ENCODE data around the gene TNFRSF14.
"Not testable (repeated sequence)": the region's sequence is repeated elsewhere in the genome, so short reads cannot be mapped to it uniquely, and the experiment has no call there.

TNFRSF14 gene

DNA sequence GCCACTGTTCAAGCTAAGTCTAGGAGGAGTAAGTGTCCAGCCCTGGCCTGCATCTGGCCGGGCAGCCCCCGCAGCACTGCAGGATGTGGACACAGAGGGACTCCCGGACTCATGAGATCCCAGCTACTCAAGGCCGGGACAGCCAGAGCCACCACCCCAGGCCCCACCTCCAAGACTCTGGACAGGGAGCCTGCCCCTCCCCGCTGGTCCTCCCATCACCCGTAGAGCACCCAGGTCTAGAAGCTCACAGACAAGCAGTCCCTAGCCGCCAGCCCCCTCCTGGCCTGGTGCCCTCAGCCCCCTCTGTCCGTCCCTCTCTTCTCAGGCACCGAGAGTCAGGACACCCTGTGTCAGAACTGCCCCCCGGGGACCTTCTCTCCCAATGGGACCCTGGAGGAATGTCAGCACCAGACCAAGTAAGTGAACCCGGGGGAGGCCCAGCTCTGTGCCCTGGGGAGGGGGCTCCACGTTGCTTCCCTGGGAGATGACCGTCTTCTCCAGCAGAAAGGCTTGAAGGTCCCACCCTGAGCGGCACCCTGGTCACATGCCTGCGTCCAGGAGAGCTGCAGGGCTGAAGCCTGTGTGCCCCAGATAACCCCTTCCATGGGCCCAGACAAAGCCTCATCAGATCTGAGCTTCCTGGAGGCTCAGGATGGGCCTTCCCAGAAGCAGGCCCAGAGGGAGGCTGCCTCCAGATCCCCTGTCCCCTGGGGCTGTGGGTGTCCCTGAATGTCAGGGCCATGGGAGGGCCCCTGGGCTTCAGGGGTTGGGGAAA, 4.3 kb downstream of the TNFRSF14 start:
- no peaks in the 10 kb centered on the region for H3K36me3 ChIP-seq (ENCODE audit: control insufficient read depth, insufficient read depth, low read length)
- no peaks in the 10 kb centered on the region for H3K4me1 ChIP-seq (ENCODE audit: control insufficient read depth, insufficient read depth, low read length)
- no peaks in the 10 kb centered on the region for H3K27me3 ChIP-seq (ENCODE audit: control insufficient read depth, insufficient read depth, low read length)
- no peak overlapping the region for H3K4me3 ChIP-seq (ENCODE audit: low read depth, low read length)
- H3K9me3 ChIP-seq (ENCODE audit: control insufficient read depth, insufficient read depth, low read length), result no peaks in the 10 kb centered on the region
- no peak overlapping the region for H3K9ac ChIP-seq (ENCODE audit: low read depth, low read length)

DNA sequence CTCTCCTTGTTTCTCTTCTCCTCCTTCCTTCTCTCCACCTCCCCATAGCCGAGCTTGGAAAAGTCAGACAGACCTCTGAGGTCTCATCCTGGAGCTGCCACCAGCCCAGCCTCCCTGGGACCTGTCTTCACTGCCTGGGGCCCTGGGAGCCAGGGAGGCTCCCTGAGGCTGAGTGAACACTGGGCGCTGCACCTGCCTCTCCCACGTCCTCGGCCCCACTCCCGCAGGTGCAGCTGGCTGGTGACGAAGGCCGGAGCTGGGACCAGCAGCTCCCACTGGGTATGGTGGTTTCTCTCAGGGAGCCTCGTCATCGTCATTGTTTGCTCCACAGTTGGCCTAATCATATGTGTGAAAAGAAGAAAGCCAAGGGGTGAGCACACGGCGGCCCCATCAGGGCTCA, 5.3 kb downstream of the TNFRSF14 start:
- Histone ChIP-seq H3K4me3 (ENCODE audit: low read depth, low read length) (no peak overlapping the region), H3K9ac (ENCODE audit: low read depth, low read length) (no peak overlapping the region), H3K4me1 (ENCODE audit: control insufficient read depth, insufficient read depth, low read length) (no peaks in the 10 kb centered on the region), H3K36me3 (ENCODE audit: control insufficient read depth, insufficient read depth, low read length) (no peaks in the 10 kb centered on the region), H3K27me3 (ENCODE audit: control insufficient read depth, insufficient read depth, low read length) (no peaks in the 10 kb centered on the region), H3K9me3 (ENCODE audit: control insufficient read depth, insufficient read depth, low read length) (no peaks in the 10 kb centered on the region)

DNA sequence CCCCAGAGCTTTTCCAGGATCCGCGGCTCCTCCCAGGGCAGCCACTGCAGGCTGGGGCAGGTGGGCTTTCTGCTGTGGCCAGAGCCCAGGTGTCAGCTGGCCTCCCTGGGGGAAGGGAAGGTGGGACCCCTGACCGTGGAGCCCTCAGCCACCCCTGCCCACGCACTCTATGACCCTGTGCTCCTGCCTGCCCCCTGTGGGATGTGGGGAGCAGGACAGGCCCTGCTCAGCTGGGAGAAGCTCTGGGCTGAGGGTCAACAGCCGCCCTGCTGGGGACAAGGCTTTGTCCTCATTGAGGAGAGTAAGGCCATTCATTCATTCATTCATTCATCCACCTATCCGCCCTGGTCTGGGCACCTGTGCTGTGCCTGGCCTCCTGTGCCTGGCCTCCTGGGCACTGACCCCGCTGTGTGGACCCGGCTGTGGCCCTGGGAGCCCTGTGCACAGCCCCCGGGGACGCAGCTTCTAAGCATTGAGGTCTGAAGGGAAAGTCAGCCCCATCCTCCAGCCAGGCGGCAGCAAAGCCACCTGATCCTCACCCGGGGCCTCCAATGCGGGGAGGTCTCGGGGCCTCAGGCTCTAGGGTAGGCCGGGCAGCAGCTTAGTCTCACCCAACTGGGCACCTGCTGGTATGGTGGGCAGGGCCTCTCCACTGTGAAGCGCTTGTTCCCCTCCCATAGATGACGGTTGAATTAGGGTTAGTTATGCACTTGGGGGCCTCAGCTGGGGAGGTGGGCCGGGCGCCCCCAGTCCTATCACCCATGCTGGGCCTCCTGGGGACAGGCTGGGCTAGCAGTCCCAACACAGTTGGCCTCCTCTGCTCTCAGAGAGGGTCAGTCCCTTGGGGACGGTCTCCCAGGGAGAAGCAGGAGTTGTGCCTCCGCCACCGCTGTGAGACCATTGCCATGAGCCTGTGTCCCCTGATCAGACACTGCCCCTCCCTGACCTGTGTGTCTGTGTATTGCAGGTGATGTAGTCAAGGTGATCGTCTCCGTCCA, 6.0 kb downstream of the TNFRSF14 start:
- Histone ChIP-seq H3K36me3 (ENCODE audit: control insufficient read depth, insufficient read depth, low read length) (no peaks in the 10 kb centered on the region), H3K4me3 (ENCODE audit: low read depth, low read length) (no peak overlapping the region), H3K9me3 (ENCODE audit: control insufficient read depth, insufficient read depth, low read length) (no peaks in the 10 kb centered on the region), H3K9ac (ENCODE audit: low read depth, low read length) (no peak overlapping the region), H3K27me3 (ENCODE audit: control insufficient read depth, insufficient read depth, low read length) (no peaks in the 10 kb centered on the region), H3K4me1 (ENCODE audit: control insufficient read depth, insufficient read depth, low read length) (no peaks in the 10 kb centered on the region)

DNA sequence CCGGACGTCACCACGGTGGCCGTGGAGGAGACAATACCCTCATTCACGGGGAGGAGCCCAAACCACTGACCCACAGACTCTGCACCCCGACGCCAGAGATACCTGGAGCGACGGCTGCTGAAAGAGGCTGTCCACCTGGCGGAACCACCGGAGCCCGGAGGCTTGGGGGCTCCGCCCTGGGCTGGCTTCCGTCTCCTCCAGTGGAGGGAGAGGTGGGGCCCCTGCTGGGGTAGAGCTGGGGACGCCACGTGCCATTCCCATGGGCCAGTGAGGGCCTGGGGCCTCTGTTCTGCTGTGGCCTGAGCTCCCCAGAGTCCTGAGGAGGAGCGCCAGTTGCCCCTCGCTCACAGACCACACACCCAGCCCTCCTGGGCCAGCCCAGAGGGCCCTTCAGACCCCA, 7.0 kb downstream of the TNFRSF14 start:
- Histone ChIP-seq H3K9ac (ENCODE audit: low read depth, low read length) (no peak overlapping the region), H3K4me1 (ENCODE audit: control insufficient read depth, insufficient read depth, low read length) (no peaks in the 10 kb centered on the region), H3K27me3 (ENCODE audit: control insufficient read depth, insufficient read depth, low read length) (no peaks in the 10 kb centered on the region), H3K4me3 (ENCODE audit: low read depth, low read length) (no peak overlapping the region), H3K9me3 (ENCODE audit: control insufficient read depth, insufficient read depth, low read length) (no peaks in the 10 kb centered on the region), H3K36me3 (ENCODE audit: control insufficient read depth, insufficient read depth, low read length) (no peaks in the 10 kb centered on the region)

DNA sequence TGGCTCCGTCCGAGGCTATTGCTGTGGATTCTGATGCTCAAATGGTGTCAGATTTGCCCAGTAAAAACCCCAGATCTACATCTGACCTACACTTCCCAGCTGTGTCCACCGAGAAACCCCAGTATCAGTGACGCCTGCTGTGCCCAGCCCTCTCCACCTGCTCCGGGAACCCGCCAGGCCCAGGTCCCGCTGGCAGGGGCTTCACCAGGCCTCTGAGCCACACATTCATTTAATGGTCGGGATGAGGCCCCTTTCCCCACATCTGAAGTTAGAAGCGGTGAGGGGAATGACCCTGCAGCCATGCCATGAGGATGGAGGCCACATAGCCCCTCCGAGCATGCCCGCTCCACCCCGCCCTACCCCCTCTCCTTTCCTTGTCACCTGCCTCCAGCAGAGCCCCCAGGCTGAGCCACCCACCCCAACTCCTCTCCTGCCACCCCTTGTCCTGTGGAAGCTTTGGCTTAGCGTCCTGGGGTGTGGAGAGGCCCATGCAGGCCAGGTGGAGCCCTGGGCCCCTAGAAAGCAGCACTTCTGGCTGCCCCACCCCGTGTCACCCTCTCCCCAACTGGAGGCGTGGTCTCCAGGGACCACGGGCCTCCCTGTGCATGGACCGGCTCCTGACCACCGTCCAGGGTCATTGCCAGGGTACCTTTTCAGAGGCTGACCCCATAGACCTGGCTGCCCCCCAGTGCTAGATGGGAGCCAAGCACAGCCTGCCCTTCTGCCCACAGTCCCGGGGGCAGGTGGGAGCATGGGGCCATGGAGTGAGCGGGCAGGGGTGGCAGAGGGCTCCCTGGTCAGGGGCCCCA, 8.0 kb downstream of the TNFRSF14 start:
- Histone ChIP-seq H3K4me3 (ENCODE audit: low read depth, low read length) (no peak overlapping the region), H3K27me3 (ENCODE audit: control insufficient read depth, insufficient read depth, low read length) (no peaks in the 10 kb centered on the region), H3K4me1 (ENCODE audit: control insufficient read depth, insufficient read depth, low read length) (no peaks in the 10 kb centered on the region), H3K36me3 (ENCODE audit: control insufficient read depth, insufficient read depth, low read length) (no peaks in the 10 kb centered on the region), H3K9me3 (ENCODE audit: control insufficient read depth, insufficient read depth, low read length) (no peaks in the 10 kb centered on the region), H3K9ac (ENCODE audit: low read depth, low read length) (no peak overlapping the region)

- Histone ChIP-seq H3K9me3 (ENCODE audit: control insufficient read depth, insufficient read depth, low read length) (no peaks in the 10 kb centered on the region), H3K27me3 (ENCODE audit: control insufficient read depth, insufficient read depth, low read length) (no peaks in the 10 kb centered on the region), H3K4me1 (ENCODE audit: control insufficient read depth, insufficient read depth, low read length) (no peaks in the 10 kb centered on the region), H3K4me3 (ENCODE audit: low read depth, low read length) (no peak overlapping the region), H3K36me3 (ENCODE audit: control insufficient read depth, insufficient read depth, low read length) (no peaks in the 10 kb centered on the region), H3K9ac (ENCODE audit: low read depth, low read length) (no peak overlapping the region)
Observed at GRCh38 chr1:2564815-2565374, 8.7 kb downstream of the TNFRSF14 start.

DNA sequence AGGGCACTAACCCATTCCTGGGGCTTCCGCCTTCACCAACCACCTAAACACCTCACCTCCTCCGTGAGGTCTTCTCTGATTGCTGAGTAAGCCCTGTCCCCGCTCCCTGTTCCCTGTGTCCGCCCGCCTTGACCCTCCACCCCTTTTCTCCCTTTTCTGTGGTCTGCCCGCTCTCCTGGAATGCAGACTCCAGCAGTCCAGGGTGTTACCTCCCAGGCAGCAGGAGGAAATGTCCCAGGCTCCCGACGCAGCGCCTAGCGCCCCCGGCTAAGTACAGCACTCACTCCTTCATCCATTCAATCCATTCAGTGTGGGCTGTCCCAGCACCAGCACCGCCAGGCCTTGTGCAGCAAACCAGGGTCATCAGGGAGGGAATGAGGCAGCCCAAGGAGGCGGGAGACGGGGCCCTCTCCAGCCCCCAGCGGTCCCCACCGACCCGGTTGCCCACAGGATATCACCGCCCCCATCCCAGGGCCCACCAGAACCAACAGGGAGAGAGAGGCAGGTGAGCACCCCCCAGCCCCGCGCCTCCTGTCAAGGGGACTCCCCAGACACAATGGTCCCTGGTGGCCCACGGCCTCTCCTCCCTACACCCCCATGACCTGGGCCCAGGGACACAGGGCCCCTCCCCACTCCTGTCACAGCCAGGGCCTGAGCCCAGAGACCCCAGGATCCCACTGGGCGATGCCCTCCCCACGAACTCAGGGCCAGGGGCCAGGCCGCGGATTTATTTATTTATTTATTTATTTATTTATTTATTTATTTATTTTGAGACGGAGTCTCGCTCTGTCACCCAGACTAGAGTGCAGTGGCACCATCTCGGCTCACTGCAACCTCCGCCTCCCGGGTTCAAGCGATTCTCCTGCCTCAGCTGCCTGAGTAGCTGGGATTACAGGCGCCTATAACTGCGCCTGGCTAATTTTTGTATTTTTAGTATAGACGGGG, 10.2 kb downstream of the TNFRSF14 start:
- no peaks in the 10 kb centered on the region for H3K9me3 ChIP-seq (ENCODE audit: control insufficient read depth, insufficient read depth, low read length)
- no peaks in the 10 kb centered on the region for H3K27me3 ChIP-seq (ENCODE audit: control insufficient read depth, insufficient read depth, low read length)
- no peaks in the 10 kb centered on the region for H3K4me1 ChIP-seq (ENCODE audit: control insufficient read depth, insufficient read depth, low read length)
- no peak overlapping the region for H3K9ac ChIP-seq (ENCODE audit: low read depth, low read length)
- H3K36me3 ChIP-seq (ENCODE audit: control insufficient read depth, insufficient read depth, low read length), result no peaks in the 10 kb centered on the region
- H3K4me3 ChIP-seq (ENCODE audit: low read depth, low read length), result no peak overlapping the region

- Histone ChIP-seq H3K4me1 (ENCODE audit: control insufficient read depth, insufficient read depth, low read length) (no peaks in the 10 kb centered on the region), H3K36me3 (ENCODE audit: control insufficient read depth, insufficient read depth, low read length) (no peaks in the 10 kb centered on the region), H3K9ac (ENCODE audit: low read depth, low read length) (no peak overlapping the region), H3K9me3 (ENCODE audit: control insufficient read depth, insufficient read depth, low read length) (no peaks in the 10 kb centered on the region), H3K4me3 (ENCODE audit: low read depth, low read length) (no peak overlapping the region), H3K27me3 (ENCODE audit: control insufficient read depth, insufficient read depth, low read length) (no peaks in the 10 kb centered on the region)
Observed at GRCh38 chr1:2567083-2567679, 11.0 kb downstream of the TNFRSF14 start.

GRCh38 chr1:2568187-2568816, 12.1 kb downstream of the TNFRSF14 start:
- H3K9me3 ChIP-seq (ENCODE audit: control insufficient read depth, insufficient read depth, low read length); H3K36me3 ChIP-seq (ENCODE audit: control insufficient read depth, insufficient read depth, low read length); H3K27me3 ChIP-seq (ENCODE audit: control insufficient read depth, insufficient read depth, low read length); H3K4me3 ChIP-seq (ENCODE audit: low read depth, low read length); H3K4me1 ChIP-seq (ENCODE audit: control insufficient read depth, insufficient read depth, low read length); H3K9ac ChIP-seq (ENCODE audit: low read depth, low read length): not testable (repeated sequence)

DNA sequence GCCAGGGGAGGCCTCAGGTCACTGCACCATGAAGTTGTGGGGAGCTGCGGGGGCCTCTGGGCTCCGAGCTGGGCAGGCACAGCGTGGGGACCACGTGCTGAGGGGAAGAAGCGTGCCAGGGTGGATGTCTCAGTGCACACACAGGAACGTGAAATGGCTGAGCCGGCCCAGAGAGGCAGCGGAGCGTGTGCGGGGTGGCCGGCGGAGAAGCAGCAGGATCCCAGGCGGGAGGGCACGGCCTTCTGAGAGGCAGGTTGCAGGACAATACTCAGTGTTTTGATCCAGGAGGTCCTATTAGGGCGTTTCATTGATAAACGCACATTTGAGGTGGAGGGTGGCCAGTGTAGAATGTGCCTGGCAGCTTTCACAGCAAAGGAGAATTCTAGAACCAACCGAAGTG, 12.9 kb downstream of the TNFRSF14 start:
- Histone ChIP-seq H3K27me3 (ENCODE audit: control insufficient read depth, insufficient read depth, low read length) (no peaks in the 10 kb centered on the region), H3K4me3 (ENCODE audit: low read depth, low read length) (no peak overlapping the region), H3K36me3 (ENCODE audit: control insufficient read depth, insufficient read depth, low read length) (no peaks in the 10 kb centered on the region), H3K9ac (ENCODE audit: low read depth, low read length) (no peak overlapping the region), H3K9me3 (ENCODE audit: control insufficient read depth, insufficient read depth, low read length) (no peaks in the 10 kb centered on the region), H3K4me1 (ENCODE audit: control insufficient read depth, insufficient read depth, low read length) (no peaks in the 10 kb centered on the region)

All from iPS-15b (cell line).